GM19438 (cell line): ENCODE data around the gene CLEC18A.
"Not testable (repeated sequence)": the region's sequence is repeated elsewhere in the genome, so short reads cannot be mapped to it uniquely, and the experiment has no call there.

ENCODE experiments used
- ATAC-seq: cut with Tn5 transposase; IDR thresholded peaks from one replicate; pipeline ENCODE4 v1.9.1; 2021; ENCODE audit warnings: low read depth; ENCODE audit not compliant: unreplicated experiment

CLEC18A gene

DNA sequence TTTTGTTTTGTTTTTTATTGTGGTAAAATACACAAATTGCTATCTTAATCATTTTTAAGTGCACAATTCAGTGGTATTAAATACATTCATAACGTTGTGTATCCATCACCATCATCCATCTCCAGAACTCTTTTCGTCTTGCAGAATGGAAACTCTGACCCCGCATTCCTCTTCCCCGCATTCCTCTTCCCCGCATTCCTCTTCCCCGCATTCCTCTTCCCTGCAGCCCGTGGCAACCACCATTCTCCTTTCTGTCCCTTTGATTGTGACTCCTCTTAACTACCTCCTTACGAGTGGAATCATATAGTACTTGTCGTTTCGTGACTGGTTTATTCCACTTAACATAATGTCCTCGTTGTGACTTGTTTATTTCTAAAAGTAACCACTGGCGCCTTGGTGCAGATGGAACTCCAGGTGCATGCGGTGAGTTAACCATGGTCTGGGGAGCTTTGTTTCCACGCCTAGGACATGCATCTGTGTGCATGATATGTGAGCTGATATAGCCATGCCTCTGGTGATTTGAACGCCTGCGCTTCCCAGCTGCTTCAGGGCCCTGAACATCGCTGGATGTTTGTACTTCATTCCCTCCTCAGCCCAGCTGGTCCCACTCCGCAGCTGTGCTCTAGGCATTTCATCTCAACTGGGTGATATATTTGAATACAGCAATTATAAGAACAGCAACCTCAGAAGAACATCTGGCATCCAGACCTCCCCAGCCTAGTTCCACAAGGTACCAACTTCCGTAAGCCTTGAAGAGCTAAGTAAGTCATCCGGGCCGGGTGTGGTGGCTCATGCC lies 7.7 kb upstream of the CLEC18A start:
- not testable (repeated sequence) for ATAC-seq

- not testable (repeated sequence) for ATAC-seq
Observed at GRCh38 chr16:69950411-69950810, 723 bp upstream of the CLEC18A start.

DNA sequence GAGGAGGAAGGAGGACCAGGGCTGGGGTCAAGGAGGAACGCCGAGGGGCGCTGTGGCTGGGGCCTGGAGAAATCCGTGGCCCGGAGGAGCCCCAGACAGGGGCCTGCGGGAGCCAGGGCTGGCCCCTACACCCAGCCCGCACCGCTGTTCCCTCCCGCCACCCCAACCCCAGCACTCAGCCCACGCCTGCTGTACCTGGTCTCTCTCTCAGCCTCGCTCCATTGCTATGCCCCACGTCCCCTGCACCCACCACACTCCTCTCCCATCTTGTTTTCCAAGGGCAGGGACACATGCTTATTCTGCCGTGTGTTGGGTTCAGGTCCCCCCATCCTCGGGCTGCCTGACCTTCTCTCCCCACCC lies 518 bp downstream of the CLEC18A start:
- not testable (repeated sequence) for ATAC-seq

DNA sequence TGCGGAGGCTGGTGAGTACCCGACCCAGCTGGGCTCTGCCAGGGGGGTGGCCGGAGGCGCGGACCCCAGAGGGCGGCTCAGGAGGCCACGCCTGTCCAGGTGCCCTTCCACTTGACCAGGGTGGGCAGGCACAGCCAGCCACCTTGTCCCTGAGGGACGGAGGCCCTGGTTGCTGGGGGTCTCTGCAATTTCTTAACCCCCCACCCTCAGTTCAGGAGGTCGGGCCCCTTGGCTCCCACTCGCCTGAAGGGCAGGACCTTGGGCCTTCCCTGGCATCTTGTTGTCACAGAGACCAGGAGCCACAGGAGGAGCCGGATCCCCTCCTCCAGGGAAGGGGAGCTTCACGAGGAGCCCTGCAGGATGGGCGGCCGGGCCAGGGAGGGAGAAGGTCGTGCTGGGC lies 982 bp downstream of the CLEC18A start:
- not testable (repeated sequence) for ATAC-seq

DNA sequence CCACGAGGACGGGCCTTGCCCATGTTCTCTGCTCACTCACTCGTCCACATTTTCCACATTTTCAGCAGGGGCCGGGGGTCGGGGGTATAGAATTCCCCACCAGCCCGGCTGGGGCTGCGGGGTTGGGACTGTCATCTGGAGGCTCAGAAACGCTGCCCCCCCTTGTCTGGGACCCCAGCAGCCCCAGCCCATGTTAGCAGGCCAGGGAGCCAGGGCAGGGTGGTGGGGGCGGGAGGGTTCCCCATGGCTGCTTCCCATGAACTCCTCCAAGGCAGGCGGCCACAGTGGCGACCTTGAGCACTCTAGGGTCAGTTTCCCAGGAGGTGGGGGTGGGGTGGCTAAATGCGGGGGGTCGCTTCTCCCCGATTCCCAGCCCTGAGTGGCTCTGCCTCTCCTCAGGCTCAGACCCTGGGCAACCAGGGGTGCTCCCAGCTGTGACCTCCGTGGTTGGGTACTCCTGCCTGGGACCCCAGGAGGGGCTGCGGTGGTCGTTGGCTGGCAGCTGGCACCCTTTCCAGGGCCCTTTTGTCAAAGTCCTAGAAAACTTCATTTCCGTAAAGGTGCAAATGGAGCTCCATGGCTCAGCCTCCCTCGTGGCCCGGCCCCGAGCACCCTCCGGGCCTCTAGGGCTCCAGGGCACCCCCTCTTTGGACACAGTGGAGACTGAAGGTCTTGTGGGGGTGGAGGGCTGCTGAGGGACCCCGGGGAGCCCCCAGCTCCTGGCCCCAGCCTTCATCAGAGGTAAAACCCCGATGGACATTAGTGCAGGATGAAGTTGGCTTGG lies 1.6 kb downstream of the CLEC18A start:
- not testable (repeated sequence) for ATAC-seq

DNA sequence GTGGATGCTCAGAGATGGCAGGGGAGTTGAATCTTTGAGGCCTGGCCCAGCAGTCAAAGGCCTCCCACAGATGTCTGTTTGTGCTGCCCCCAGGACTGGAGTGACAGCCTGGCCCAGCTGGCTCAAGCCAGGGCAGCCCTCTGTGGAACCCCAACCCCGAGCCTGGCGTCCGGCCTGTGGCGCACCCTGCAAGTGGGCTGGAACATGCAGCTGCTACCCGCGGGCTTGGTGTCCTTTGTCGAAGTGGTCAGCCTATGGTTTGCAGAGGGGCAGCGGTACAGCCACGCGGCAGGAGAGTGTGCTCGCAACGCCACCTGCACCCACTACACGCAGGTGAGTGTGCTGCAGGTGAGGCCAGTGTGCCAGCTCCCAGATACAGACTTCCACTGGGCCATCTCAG lies 3.1 kb downstream of the CLEC18A start:
- ATAC-seq = not testable (repeated sequence)

DNA sequence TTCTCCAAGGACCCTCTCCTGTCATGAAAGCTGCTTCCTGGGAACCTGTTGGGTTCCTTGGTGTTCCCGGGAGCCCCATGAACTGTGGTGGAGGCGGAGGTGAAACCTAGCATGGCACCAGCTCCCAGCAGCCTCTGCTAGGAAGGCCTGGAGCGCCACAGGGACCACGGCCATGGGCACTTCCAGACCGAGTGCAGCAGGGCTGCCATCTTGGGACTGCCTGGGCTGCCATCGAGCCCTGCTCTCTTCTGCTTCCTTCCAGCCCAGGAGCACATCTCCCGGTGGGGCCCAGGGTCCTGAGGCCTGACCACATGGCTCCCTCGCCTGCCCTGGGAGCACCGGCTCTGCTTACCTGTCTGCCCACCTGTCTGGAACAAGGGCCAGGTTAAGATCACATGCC lies 12.2 kb downstream of the CLEC18A start:
- ATAC-seq = not testable (repeated sequence)

- ATAC-seq = peak; percentile 60
Observed at GRCh38 chr16:69964960-69965660, 14.0 kb downstream of the CLEC18A start.

DNA sequence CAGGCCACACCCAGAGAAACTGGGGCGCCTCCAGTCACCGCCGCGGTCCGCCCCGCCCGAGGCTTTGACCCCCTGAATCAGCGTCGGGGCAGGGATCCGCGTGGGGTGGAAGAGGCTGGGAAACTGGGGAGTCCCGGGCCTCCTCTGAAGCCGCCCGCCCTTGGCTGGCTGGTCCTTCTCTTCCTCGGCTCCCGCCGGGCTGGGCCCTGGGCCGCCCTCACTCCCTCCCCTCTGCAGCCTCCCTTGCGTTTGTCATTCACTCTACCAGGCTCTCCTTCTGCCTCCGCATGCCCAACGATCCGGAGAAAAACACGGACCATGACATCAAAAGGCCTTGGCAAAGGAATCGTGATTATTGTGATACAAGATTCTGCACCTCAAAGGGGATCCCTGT lies 14.5 kb downstream of the CLEC18A start:
- ATAC-seq = not testable (repeated sequence)

GRCh38 chr16:69967688-69968087 lies 16.6 kb downstream of the CLEC18A start:
- ATAC-seq = not testable (repeated sequence)

DNA sequence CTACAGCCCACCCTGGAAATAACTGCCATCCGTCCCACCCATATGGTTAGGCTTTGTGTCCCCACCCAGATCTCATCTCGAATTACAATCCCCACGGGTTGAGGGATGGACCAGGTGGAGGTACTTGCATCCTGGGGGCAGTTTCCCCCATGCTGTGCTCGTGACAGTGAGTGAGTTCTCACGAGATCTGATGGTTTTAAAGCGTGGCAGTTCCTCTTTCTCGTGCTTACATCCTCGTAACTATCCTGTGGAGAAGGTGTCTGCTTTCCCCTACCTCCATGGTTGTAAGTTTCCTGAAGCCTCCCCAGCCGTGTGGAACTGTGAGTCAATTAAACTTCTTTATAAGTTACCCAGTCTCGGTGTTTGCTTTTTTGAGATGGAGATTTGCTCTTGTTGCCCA lies 17.0 kb downstream of the CLEC18A start:
- not testable (repeated sequence) for ATAC-seq

- not testable (repeated sequence) for ATAC-seq
Observed at GRCh38 chr16:69969657-69970056, 18.5 kb downstream of the CLEC18A start.

GRCh38 chr16:69972120-69972519 lies 21.0 kb downstream of the CLEC18A start:
- ATAC-seq = not testable (repeated sequence)

- not testable (repeated sequence) for ATAC-seq
Observed at GRCh38 chr16:69972935-69973334, 21.8 kb downstream of the CLEC18A start.

GRCh38 chr16:69985196-69985595 lies 34.1 kb downstream of the CLEC18A start:
- not testable (repeated sequence) for ATAC-seq

DNA sequence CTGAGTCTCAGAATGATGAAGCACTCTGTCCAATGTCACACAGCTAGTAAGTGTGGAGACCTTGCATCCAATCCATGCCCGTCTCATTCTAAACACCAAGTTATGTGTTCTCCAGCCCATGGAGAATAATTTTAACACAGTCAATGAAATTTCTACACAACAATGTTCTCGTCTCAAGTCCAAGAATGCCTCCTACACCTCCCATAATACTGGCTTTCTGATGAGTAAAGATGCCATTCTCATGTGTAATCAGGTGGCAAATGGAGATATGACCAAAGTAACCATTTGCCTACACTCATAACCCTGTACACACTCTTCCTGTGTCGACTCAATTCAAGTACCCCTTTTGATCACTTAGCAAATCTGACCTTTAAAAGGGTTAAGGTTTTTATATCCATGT lies 46.8 kb downstream of the CLEC18A start:
- not testable (repeated sequence) for ATAC-seq

DNA sequence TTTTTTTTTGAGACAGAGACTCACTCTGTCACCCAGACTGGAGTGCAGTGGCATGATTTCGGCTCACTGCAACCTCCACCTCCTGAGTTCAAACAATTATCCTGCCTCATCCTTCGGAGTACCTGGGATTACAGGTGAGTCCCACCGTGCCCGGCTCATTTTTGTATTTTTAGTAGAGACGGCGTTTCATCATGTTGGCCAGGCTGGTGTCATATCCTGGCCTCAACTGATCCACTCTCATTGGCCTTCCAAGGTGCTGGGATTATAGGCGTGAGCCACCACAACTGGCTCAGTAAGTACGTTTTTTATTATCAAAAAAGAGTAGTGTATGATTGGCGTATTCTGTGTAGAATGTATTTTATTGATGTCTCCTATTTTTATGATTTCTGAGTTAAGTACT lies 48.7 kb downstream of the CLEC18A start:
- not testable (repeated sequence) for ATAC-seq

- ATAC-seq = not testable (repeated sequence)
Observed at GRCh38 chr16:70003511-70003910, 52.4 kb downstream of the CLEC18A start.

GRCh38 chr16:70008604-70009003 lies 57.5 kb downstream of the CLEC18A start:
- not testable (repeated sequence) for ATAC-seq

DNA sequence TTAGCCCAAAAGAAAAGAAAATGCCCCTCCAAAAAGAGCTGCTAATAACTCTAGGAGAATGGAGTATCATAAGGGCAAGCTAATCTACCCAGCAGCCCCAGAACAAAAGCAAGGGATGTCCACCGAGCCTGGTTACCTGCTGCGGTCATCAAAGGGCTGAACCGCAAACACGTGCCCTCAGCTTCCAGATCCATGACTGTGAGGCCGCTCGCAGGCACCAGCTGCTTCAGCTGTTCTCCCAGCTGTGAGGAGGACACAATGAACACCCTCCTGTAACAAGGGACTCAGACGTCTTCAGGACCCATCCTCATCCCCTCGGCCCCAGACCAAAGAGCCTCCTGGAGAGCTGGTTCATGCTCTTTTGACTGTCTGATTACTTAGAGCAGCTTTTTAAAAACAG lies 59.5 kb downstream of the CLEC18A start:
- ATAC-seq = not testable (repeated sequence)

DNA sequence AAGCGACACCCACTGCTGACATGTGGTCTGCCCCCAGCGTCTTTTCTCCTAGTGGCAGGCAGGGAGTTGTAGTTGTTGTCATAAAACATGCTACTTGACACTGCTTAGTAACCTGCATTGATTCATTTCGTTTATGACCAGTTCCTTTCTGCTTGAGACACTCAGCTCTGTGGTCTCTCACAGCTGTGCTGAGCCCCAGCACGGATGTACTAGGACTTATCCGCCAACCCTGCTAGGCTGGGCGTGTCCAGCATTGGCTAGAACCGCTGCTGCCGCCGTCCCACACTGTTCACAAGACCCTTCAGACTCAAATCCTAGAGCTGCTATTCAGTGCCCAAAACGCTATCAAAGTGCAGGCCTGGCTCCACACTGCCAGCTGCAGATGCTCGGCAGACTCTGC lies 60.0 kb downstream of the CLEC18A start:
- ATAC-seq = not testable (repeated sequence)
